Endothelial cell (in vitro differentiated cells): ENCODE measurements around the gene LRSAM1. TPM values are rescaled to one million over a fixed set of nuclear protein-coding genes. Genes with fewer than 3 reads are reported as not detected.

Experiments
- DNase-seq: peaks from one replicate; pipeline ENCODE4 v3.0.0; 2021; ENCODE audit warnings: low spot score
- H3K27ac Mint-ChIP-seq: one replicate; pipeline ENCODE4 v1.8.0; 2021; ENCODE audit warnings: mixed read lengths, inconsistent platforms; ENCODE audit not compliant: unreplicated experiment
- H3K27me3 Mint-ChIP-seq: one replicate; pipeline ENCODE4 v1.8.0; 2021; ENCODE audit warnings: mild to moderate bottlenecking, moderate library complexity, mixed read lengths, inconsistent platforms; ENCODE audit not compliant: unreplicated experiment
- H3K36me3 Mint-ChIP-seq: one replicate; pipeline ENCODE4 v1.8.0; 2021; ENCODE audit warnings: mild to moderate bottlenecking, low read depth, mixed read lengths, inconsistent platforms; ENCODE audit not compliant: unreplicated experiment
- H3K4me1 Mint-ChIP-seq: one replicate; pipeline ENCODE4 v1.8.0; 2021; ENCODE audit warnings: mild to moderate bottlenecking, mixed read lengths, inconsistent platforms; ENCODE audit not compliant: unreplicated experiment
- H3K4me3 Mint-ChIP-seq: one replicate; pipeline ENCODE4 v1.8.0; 2021; ENCODE audit warnings: mild to moderate bottlenecking, mixed read lengths, inconsistent platforms; ENCODE audit not compliant: unreplicated experiment
- H3K9me3 Mint-ChIP-seq: one replicate; pipeline ENCODE4 v1.8.0; 2021; ENCODE audit warnings: mixed read lengths, inconsistent platforms; ENCODE audit not compliant: unreplicated experiment
- total RNA-seq: library from RNA; stranded (reverse); fragmentation: NEBNext Ultra II Directional; extraction: Animal tissue kit (Norgen Biotek cat#: 25700); gene quantifications from one replicate; pipeline ENCODE4 v1.2.1, GENCODE V29; 2021; ENCODE audit not compliant: unreplicated experiment
- TF ChIP-seq, protein P1 (sequence below): fragments of 200-600 bp; sonication (generic); IDR thresholded peaks from one replicate; pipeline ENCODE4 v1.5.0; 2021; ENCODE audit warnings: antibody characterized with exemption; ENCODE audit not compliant: unreplicated experiment

The LRSAM1 gene
- total RNA-seq, 1 donor from 2014 or later, result 22.6 TPM

DNA sequence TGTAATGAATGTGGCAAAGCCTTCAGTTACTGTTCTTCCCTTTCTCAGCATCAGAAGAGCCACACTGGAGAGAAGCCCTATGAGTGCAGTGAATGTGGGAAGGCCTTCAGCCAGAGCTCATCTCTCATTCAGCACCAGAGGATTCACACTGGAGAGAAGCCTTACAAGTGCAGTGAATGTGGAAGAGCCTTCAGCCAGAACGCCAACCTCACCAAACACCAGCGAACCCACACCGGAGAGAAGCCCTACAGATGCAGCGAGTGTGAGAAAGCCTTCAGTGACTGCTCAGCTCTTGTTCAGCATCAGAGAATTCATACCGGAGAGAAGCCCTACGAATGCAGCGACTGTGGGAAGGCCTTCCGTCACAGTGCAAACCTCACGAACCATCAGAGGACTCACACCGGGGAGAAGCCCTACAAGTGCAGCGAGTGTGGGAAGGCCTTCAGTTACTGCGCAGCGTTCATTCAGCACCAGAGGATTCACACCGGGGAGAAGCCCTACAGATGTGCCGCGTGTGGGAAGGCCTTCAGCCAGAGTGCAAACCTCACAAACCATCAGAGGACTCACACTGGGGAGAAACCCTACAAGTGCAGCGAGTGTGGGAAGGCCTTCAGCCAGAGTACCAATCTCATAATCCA lies 6.9 kb upstream of the LRSAM1 start:
- DNase-seq, result no peak
- H3K4me1 Mint-ChIP-seq, result peaks cover 6% of the 10 kb centered on the region
- TF ChIP-seq, protein P1, sequence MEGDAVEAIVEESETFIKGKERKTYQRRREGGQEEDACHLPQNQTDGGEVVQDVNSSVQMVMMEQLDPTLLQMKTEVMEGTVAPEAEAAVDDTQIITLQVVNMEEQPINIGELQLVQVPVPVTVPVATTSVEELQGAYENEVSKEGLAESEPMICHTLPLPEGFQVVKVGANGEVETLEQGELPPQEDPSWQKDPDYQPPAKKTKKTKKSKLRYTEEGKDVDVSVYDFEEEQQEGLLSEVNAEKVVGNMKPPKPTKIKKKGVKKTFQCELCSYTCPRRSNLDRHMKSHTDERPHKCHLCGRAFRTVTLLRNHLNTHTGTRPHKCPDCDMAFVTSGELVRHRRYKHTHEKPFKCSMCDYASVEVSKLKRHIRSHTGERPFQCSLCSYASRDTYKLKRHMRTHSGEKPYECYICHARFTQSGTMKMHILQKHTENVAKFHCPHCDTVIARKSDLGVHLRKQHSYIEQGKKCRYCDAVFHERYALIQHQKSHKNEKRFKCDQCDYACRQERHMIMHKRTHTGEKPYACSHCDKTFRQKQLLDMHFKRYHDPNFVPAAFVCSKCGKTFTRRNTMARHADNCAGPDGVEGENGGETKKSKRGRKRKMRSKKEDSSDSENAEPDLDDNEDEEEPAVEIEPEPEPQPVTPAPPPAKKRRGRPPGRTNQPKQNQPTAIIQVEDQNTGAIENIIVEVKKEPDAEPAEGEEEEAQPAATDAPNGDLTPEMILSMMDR, result no peak
- peaks cover 56% of the 10 kb centered on the region for H3K36me3 Mint-ChIP-seq
- H3K4me3 Mint-ChIP-seq, result peak overlapping the region; percentile 19
- no peaks in the 10 kb centered on the region for H3K27me3 Mint-ChIP-seq
- no peaks in the 10 kb centered on the region for H3K9me3 Mint-ChIP-seq
- H3K27ac Mint-ChIP-seq, result no peak overlapping the region

GRCh38 chr9:127444921-127445850 lies 6.1 kb upstream of the LRSAM1 start:
- H3K36me3 Mint-ChIP-seq, result peaks cover 53% of the 10 kb centered on the region
- peaks cover 14% of the 10 kb centered on the region for H3K4me1 Mint-ChIP-seq
- peaks cover 4% of the 10 kb centered on the region for H3K27me3 Mint-ChIP-seq
- no peak overlapping the region for H3K27ac Mint-ChIP-seq
- peak overlapping the region; percentile 19 for H3K4me3 Mint-ChIP-seq
- TF ChIP-seq, protein P1, result no peak
- DNase-seq, result no peak
- no peaks in the 10 kb centered on the region for H3K9me3 Mint-ChIP-seq

DNA sequence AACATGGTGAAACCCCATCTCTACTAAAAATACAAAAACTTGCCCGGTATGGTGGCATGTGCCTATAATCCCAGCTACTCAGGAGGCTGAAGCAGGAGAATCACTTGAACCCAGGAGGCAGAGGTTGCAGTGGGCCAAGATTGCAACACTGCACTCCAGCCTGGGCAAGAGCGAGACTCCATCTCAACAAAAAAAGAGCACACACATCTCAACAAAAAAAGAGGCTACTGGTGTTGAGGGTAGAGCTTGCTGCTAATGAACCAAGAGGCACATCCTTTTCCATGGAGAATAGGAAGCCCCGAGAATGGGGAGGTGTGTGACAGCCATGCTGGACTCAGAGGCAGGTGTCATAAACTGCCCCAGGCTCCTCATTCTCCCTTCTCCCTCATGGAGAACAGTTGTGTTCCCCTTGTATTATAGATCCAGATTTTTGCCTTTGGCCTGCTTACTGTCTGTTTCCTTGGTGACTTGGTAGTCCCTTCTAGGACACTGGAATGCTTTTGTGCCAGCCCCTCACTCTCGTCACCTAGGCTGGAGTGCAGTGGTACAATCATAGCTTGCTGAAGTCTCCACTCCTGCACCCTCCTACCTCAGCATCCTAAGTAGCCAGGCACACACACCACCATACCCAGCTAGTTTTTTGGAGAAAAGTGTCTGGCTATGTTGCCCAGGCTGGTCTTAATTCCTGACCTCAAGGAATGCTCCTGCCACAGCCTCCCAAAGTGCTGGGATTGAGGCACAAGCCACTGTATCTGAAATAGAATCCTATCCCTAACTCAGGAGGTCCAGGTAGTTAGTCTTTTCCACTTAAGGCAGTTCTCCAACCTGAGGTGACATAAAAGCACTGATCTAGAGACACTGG lies 5.2 kb upstream of the LRSAM1 start:
- H3K9me3 Mint-ChIP-seq, result no peaks in the 10 kb centered on the region
- peaks cover 5% of the 10 kb centered on the region for H3K27me3 Mint-ChIP-seq
- no peak for DNase-seq
- H3K27ac Mint-ChIP-seq, result no peak overlapping the region
- H3K4me1 Mint-ChIP-seq, result peaks cover 18% of the 10 kb centered on the region
- TF ChIP-seq, protein P1, result no peak
- peaks cover 44% of the 10 kb centered on the region for H3K36me3 Mint-ChIP-seq
- H3K4me3 Mint-ChIP-seq, result peak overlapping the region; percentile 52

DNA sequence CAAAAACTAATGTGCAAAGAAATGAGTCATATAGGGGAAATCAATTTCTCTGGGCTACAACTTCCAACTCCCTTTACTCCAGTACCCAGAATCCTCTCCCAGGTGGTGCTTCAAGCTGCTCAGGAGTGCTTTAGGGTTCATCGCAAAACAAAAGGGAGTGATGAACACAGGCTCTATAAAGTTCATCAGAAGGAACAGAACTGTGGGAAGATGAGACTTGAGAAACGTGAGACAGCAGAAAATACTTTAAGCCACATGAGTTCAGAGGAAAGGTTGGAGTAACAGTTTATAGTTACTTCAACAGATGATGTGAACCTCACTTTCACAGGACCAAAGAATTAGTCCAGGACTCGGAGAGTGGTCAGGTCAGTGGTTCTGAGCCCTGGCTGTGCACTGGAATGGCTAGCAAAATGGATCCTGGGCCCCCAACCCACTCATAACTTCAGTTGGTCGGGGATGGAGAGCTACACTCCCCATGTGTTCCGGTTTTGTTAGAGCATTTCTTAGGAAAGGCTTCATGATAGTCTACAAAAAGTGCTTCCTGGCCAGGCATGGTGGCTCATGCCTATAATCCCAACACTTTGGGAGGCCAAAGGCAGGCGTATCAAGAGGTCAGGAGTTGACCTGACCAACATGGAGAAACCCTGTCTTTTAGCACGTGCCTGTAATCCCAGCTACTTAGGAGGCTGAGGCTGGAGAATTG lies 4.4 kb upstream of the LRSAM1 start:
- Mint-ChIP-seq H3K4me1 (peaks cover 22% of the 10 kb centered on the region), H3K9me3 (no peaks in the 10 kb centered on the region), H3K4me3 (peak overlapping the region; percentile 52), H3K27ac (no peak overlapping the region), H3K36me3 (peaks cover 42% of the 10 kb centered on the region), H3K27me3 (peaks cover 7% of the 10 kb centered on the region)
- DNase-seq, result no peak
- TF ChIP-seq, protein P1, result no peak
